ENCODE results near the gene USP21. TPM values are rescaled to one million over a fixed set of nuclear protein-coding genes. Genes with fewer than 3 reads are reported as not detected.
A peak's percentile ranks its signal among the peaks of the same experiment; 100 is the strongest.

Gene USP21
- total RNA-seq, 1 experiment from 2014 or later: 36.6 TPM

DNA sequence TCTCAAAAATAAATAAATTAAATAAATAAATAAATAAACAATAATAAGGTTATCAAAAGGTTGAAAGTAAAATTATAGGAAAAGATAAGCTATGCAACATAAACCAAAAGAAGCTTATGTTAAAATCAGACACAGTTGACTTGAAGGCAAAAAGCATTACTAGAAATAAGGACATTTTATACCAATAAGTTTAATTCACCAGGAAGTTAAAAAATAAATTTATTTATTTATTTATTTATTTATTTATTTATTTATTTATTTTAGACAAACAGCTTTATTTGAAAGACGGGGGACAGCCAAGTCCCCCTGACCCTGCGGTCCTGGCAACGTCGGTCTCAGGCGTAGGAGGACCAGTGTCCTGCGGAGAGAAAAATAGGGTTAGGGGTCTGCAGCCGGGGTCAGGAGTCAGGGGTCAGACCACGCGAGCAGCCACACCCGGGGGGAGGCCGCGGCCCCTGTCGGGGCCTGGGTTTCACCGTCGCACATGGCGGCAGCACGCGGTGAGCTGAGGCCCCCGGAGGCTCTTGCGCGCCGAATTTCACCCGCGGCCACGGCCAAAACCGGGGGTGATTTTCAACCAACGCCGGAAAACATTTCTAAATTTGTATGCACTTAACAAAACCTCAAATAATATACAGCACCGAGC is 18.4 kb upstream of the USP21 start:
- Mint-ChIP-seq H3K9me3 (ENCODE audit: unreplicated experiment) (no peaks in the 10 kb centered on the region), H3K27ac (ENCODE audit: low read depth, unreplicated experiment) (no peak overlapping the region), H3K4me1 (ENCODE audit: insufficient read depth, unreplicated experiment) (no peaks in the 10 kb centered on the region), H3K36me3 (ENCODE audit: insufficient read depth, unreplicated experiment) (peaks cover 27% of the 10 kb centered on the region), H3K4me3 (ENCODE audit: unreplicated experiment) (no peak overlapping the region), H3K27me3 (ENCODE audit: insufficient read depth, unreplicated experiment) (no peaks in the 10 kb centered on the region)
- TF ChIP-seq, protein P1, sequence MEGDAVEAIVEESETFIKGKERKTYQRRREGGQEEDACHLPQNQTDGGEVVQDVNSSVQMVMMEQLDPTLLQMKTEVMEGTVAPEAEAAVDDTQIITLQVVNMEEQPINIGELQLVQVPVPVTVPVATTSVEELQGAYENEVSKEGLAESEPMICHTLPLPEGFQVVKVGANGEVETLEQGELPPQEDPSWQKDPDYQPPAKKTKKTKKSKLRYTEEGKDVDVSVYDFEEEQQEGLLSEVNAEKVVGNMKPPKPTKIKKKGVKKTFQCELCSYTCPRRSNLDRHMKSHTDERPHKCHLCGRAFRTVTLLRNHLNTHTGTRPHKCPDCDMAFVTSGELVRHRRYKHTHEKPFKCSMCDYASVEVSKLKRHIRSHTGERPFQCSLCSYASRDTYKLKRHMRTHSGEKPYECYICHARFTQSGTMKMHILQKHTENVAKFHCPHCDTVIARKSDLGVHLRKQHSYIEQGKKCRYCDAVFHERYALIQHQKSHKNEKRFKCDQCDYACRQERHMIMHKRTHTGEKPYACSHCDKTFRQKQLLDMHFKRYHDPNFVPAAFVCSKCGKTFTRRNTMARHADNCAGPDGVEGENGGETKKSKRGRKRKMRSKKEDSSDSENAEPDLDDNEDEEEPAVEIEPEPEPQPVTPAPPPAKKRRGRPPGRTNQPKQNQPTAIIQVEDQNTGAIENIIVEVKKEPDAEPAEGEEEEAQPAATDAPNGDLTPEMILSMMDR (IDR thresholded peaks at IDR 0.05; ENCODE audit: unreplicated experiment): no peak
- no TSS peak for BruUV-seq (replicated peaks)
- ChIA-PET POLR2A (interaction anchor here (0.6 to 11.8 kb wide), 13 partner anchors 9 to 241 kb away, joined by 3 to 210 read pairs (median 3); partner anchors contain the start of genes DEDD, F11R, NIT1 and PFDN2), CTCF (interaction anchor here (0.6 to 7.3 kb wide), 21 partner anchors 9 to 1038 kb away, joined by 3 to 53 read pairs (median 4); partner anchors contain the start of genes KLHDC9, NIT1, PFDN2 and PPOX)
- intact Hi-C loops (cut with micrococcal nuclease): no loop called here
- no peak for DNase-seq (ENCODE audit: unreplicated experiment)

DNA sequence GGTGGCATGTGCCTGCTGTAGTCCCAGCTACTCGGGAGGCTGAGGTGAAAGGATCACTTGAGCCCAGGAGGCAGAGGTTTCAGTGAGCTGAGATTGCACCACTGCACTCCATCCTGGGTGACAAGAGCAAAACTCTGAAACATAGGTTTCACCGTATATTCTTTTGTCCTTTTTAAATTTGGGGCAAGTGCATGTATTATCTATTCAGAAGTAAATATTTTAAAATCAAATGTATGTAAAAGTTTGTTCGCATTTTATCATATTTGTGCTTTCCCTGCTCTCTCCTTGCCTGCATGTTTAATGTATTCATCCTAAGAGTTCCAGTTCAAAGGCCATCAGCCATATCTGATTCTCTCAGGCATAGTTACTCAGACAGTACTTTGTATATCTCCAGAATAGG is 13.5 kb upstream of the USP21 start:
- Mint-ChIP-seq H3K27ac (ENCODE audit: low read depth, unreplicated experiment) (no peak overlapping the region), H3K9me3 (ENCODE audit: unreplicated experiment) (no peaks in the 10 kb centered on the region), H3K36me3 (ENCODE audit: insufficient read depth, unreplicated experiment) (peaks cover 6% of the 10 kb centered on the region), H3K4me3 (ENCODE audit: unreplicated experiment) (no peak overlapping the region), H3K27me3 (ENCODE audit: insufficient read depth, unreplicated experiment) (no peaks in the 10 kb centered on the region), H3K4me1 (ENCODE audit: insufficient read depth, unreplicated experiment) (no peaks in the 10 kb centered on the region)
- BruUV-seq (replicated peaks): no TSS peak
- intact Hi-C loops (cut with micrococcal nuclease): no loop called here
- CTCF ChIA-PET: interaction anchor here (0.6 kb wide), 1 partner anchor 658 kb away, joined by 3 read pairs; no protein-coding TSS in a partner anchor
- DNase-seq (ENCODE audit: unreplicated experiment): no peak
- TF ChIP-seq, protein P1 (IDR thresholded peaks at IDR 0.05; ENCODE audit: unreplicated experiment): no peak
- POLR2A ChIA-PET: interaction anchor here (1.4 kb wide), 1 partner anchor 13 kb away, joined by 7 read pairs; the partner anchor contains the start of gene DEDD

DNA sequence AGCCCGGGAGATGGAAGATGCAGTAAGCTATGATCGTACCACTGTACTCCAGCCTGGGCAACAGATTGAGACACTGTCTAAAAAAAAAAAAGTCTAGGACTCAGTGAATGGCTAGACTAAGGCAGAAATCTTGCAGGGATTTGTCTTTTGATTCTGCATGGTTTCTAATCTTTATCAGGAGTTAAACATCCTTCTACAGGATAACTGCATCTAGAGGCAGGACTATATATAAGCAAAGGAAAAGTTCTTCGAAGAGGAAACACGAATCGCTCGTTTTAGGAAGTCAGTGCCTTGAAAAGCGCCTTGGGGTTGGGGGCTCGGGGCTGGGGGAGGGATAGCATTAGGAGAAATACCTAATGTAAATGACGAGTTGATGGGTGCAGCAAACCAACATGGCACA is 6.1 kb upstream of the USP21 start:
- TF ChIP-seq, protein P1 (IDR thresholded peaks at IDR 0.05; ENCODE audit: unreplicated experiment): no peak
- H3K36me3 Mint-ChIP-seq (ENCODE audit: insufficient read depth, unreplicated experiment): peaks cover 19% of the 10 kb centered on the region
- DNase-seq (ENCODE audit: unreplicated experiment): no peak
- ChIA-PET POLR2A (interaction anchor here (0.6 to 9.6 kb wide), 20 partner anchors 9 to 648 kb away, joined by 3 to 210 read pairs (median 6); partner anchors contain the start of genes B4GALT3, DEDD, F11R and NDUFS2), CTCF (interaction anchor here (0.6 to 2.2 kb wide), 4 partner anchors 13 to 65 kb away, joined by 3 to 5 read pairs (median 4); partner anchors contain the start of gene PPOX)
- H3K4me1 Mint-ChIP-seq (ENCODE audit: insufficient read depth, unreplicated experiment): peaks cover 12% of the 10 kb centered on the region
- H3K9me3 Mint-ChIP-seq (ENCODE audit: unreplicated experiment): no peaks in the 10 kb centered on the region
- H3K27me3 Mint-ChIP-seq (ENCODE audit: insufficient read depth, unreplicated experiment): no peaks in the 10 kb centered on the region
- no TSS peak for BruUV-seq (replicated peaks)
- peak overlapping the region; percentile 100 for H3K27ac Mint-ChIP-seq (ENCODE audit: low read depth, unreplicated experiment)
- intact Hi-C loops (cut with micrococcal nuclease): no loop called here
- peak overlapping the region; percentile 92 for H3K4me3 Mint-ChIP-seq (ENCODE audit: unreplicated experiment)

DNA sequence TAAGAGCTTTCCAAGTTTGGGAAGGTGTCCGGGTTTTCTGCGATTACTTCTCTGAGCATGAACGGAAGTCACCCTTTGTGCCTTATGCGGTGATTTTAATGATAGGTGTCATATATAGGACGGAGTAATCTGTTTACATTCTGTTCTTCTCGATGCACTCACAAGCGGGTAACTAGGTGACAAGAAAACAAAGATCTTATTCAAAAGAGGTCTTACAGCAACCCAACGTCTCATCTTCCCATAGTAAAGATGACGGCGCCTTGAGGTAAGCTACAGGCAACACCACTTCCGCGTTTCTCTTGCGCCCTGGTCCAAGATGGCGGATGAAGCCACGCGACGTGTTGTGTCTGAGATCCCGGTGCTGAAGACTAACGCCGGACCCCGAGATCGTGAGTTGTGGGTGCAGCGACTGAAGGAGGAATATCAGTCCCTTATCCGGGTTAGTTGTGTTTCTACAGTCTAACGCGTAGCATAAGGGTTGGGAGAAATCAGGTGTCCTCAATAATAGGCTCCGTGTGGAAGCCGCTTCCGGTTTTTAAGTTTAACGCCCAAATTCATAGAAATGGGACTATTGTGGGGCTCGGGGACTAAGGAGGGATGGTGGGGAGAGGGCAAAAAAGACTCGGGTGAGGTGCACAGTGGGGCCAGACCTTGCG is 5.5 kb upstream of the USP21 start, which contains the start of gene UFC1:
Gene UFC1, plus strand, starts transcription at position 297 of the 656 bp plus-strand sequence. Its CDS starts 20 bp downstream, at position 317.
- Mint-ChIP-seq H3K4me3 (ENCODE audit: unreplicated experiment) (peak within 1 kb of the TSS; percentile 92), H3K27ac (ENCODE audit: low read depth, unreplicated experiment) (peak within 1 kb of the TSS; percentile 100), H3K4me1 (ENCODE audit: insufficient read depth, unreplicated experiment) (peaks cover 18% of the 10 kb centered on the region), H3K36me3 (ENCODE audit: insufficient read depth, unreplicated experiment) (peaks cover 24% of the 10 kb centered on the region), H3K9me3 (ENCODE audit: unreplicated experiment) (no peaks in the 10 kb centered on the region), H3K27me3 (ENCODE audit: insufficient read depth, unreplicated experiment) (no peaks in the 10 kb centered on the region)
- intact Hi-C loops (cut with micrococcal nuclease): no loop called here
- DNase-seq (ENCODE audit: unreplicated experiment): peak; percentile 94
- CTCF ChIA-PET: interaction anchor here (0.6 to 2.2 kb wide), 6 partner anchors 12 to 1053 kb away, joined by 3 to 5 read pairs (median 3); partner anchors contain the start of genes PFDN2 and PPOX
- TSS peak; percentile 96 for BruUV-seq (replicated peaks)
- POLR2A ChIA-PET: interaction anchor here (0.6 to 9.6 kb wide), 20 partner anchors 8 to 648 kb away, joined by 3 to 210 read pairs (median 6); partner anchors contain the start of genes B4GALT3, DEDD, F11R and NDUFS2
- TF ChIP-seq, protein P1 (IDR thresholded peaks at IDR 0.05; ENCODE audit: unreplicated experiment): no peak
